ENCODE results near the gene DCUN1D3.

- TF ChIP-seq CTCF (IDR thresholded peaks at IDR 0.05) (no peak), POLR2A (IDR thresholded peaks at IDR 0.05) (no peak)
Measured at GRCh38 chr16:20901068-20901435, 894 bp upstream of the DCUN1D3 start.
